Measurements from ENCODE around the gene ZNF699.
"Not testable (repeated sequence)": the region's sequence is repeated elsewhere in the genome, so short reads cannot be mapped to it uniquely, and the experiment has no call there.

The ZNF699 gene

GRCh38 chr19:9309139-9309973, at the start of gene ZNF699:
TSS of gene ZNF699 (minus strand) at chr19:9309838. CDS start at chr19:9305119, 4,719 bp downstream.
- DNase-seq (ENCODE audit: low read depth): peak; percentile 96

- DNase-seq (ENCODE audit: low read depth): no peak
These were observed 45.0 kb upstream of the ZNF699 start for GRCh38 chr19:9354651-9355050.

GRCh38 chr19:9353011-9353410, 43.4 kb upstream of the ZNF699 start:
- no peak for DNase-seq (ENCODE audit: low read depth)

- no peak for DNase-seq (ENCODE audit: low read depth)
These were observed 42.9 kb upstream of the ZNF699 start for GRCh38 chr19:9352505-9352904.

GRCh38 chr19:9348671-9349070, 39.0 kb upstream of the ZNF699 start:
- DNase-seq (ENCODE audit: low read depth): no peak

- no peak for DNase-seq (ENCODE audit: low read depth)
These were observed 38.6 kb upstream of the ZNF699 start for GRCh38 chr19:9348253-9348652.

GRCh38 chr19:9345005-9345404, 35.4 kb upstream of the ZNF699 start:
- DNase-seq (ENCODE audit: low read depth): no peak

- no peak for DNase-seq (ENCODE audit: low read depth)
These were observed 33.1 kb upstream of the ZNF699 start for GRCh38 chr19:9342610-9343304.

GRCh38 chr19:9329999-9330398, 20.4 kb upstream of the ZNF699 start:
- DNase-seq (ENCODE audit: low read depth): no peak

- no peak for DNase-seq (ENCODE audit: low read depth)
These were observed 14.9 kb upstream of the ZNF699 start for GRCh38 chr19:9324584-9324962.

GRCh38 chr19:9323919-9324583, 14.4 kb upstream of the ZNF699 start, which contains the start of gene ZNF559:
TSS of gene ZNF559 (plus strand) at chr19:9324179. CDS start at chr19:9338550, 14,371 bp downstream.
- peak; percentile 96 for DNase-seq (ENCODE audit: low read depth)

GRCh38 chr19:9323557-9323918, 13.9 kb upstream of the ZNF699 start:
- DNase-seq (ENCODE audit: low read depth): peak; percentile 92

- DNase-seq (ENCODE audit: low read depth): not testable (repeated sequence)
These were observed 12.6 kb upstream of the ZNF699 start for GRCh38 chr19:9322201-9322600.

- not testable (repeated sequence) for DNase-seq (ENCODE audit: low read depth)
These were observed 12.1 kb upstream of the ZNF699 start for GRCh38 chr19:9321756-9322155.

GRCh38 chr19:9321338-9321737, 11.7 kb upstream of the ZNF699 start:
- DNase-seq (ENCODE audit: low read depth): no peak

GRCh38 chr19:9313756-9314155, 4.1 kb upstream of the ZNF699 start:
- no peak for DNase-seq (ENCODE audit: low read depth)

- peak; percentile 89 for DNase-seq (ENCODE audit: low read depth)
These were observed 372 bp upstream of the ZNF699 start for GRCh38 chr19:9309974-9310446.

GRCh38 chr19:9308091-9308770, 1.4 kb downstream of the ZNF699 start:
- DNase-seq (ENCODE audit: low read depth): peak; percentile 14

- peak; percentile 91 for DNase-seq (ENCODE audit: low read depth)
These were observed 3.2 kb downstream of the ZNF699 start for GRCh38 chr19:9306443-9306842.

GRCh38 chr19:9296336-9296735, 13.3 kb downstream of the ZNF699 start:
- DNase-seq (ENCODE audit: low read depth): peak; percentile 6

- DNase-seq (ENCODE audit: low read depth): no peak
These were observed 14.2 kb downstream of the ZNF699 start for GRCh38 chr19:9295411-9295849.
